ENCODE measurements around the gene SLC6A20. TPM values are rescaled to one million over a fixed set of nuclear protein-coding genes. Genes with fewer than 3 reads are reported as not detected.
A peak's percentile ranks its signal among the peaks of the same experiment; 100 is the strongest.

SLC6A20 gene, protein sequence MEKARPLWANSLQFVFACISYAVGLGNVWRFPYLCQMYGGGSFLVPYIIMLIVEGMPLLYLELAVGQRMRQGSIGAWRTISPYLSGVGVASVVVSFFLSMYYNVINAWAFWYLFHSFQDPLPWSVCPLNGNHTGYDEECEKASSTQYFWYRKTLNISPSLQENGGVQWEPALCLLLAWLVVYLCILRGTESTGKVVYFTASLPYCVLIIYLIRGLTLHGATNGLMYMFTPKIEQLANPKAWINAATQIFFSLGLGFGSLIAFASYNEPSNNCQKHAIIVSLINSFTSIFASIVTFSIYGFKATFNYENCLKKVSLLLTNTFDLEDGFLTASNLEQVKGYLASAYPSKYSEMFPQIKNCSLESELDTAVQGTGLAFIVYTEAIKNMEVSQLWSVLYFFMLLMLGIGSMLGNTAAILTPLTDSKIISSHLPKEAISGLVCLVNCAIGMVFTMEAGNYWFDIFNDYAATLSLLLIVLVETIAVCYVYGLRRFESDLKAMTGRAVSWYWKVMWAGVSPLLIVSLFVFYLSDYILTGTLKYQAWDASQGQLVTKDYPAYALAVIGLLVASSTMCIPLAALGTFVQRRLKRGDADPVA
- not detected in 2 replicates for total RNA-seq (2014; rRNA removed; shearing (Covaris generic))
- not detected in 2 replicates for polyA plus RNA-seq (2015; cell fraction: cytosol; rRNA removed)
- not detected in 2 replicates for polyA plus RNA-seq (2015; cell fraction: nucleus; rRNA removed)

DNA sequence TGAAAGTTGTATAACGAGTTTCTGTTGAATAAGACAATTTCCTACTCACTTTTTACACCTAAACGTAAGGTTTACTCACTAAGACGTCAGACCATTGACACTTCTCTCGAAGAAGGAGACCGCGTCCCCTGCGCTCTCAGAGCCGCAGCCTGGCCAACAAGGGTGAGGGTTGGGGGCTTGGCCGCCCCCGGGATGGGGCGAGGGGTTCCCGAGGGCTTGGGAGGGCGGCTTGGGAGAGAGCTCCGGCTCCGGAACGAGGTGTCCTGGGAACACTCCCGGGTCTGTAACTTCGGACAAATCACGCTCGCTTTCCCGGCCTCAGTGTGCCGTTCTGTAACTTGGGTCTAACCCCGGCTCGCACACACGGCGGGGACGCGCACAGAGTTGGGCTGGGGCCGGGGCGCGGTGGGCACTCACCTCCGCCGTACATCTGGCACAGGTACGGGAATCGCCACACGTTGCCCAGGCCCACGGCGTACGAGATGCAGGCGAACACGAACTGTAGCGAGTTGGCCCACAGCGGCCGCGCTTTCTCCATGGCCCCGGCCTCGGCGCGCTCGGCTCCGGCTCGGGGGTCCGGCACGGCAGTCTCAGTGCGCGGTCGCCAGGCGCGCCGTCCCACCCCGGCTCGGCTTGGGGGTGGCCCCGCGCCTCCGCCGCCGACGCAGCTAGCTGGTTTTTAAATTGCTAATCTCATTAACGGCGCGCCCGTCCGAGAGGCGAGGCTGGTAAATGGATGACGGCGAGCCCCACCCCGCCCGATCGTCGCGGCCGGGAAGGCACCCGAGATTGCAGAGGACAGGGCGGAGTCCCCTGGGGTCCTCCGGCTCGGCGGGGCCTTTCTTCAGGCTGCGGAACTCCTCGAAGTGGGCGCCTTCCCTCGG is at the start of gene SLC6A20:
Gene SLC6A20 (minus strand): TSS at position 655 of the 884 bp plus-strand sequence. CDS start 117 bp downstream, at position 538.
- DNase-seq (ENCODE audit: low read depth) = no peak

DNA sequence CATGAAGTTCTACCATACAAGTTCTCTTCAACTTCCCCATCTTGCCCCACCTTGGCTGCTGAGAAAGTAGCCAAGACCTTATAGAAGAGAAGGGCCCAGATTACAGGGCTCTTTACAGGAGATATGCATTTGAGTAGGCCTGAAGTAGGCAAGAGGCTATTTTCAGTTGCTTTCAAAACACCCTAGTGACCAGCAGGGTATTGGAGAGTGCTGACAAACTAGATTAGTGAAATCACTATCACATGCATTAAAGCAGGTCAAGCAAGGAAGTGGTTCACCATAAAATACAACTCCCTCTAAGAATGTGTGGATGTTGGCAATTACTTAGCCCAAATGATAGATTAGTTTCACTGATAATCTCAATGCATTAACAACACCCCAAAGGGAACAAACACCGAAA is 48.3 kb upstream of the SLC6A20 start:
- DNase-seq (ENCODE audit: low read depth) = no peak

DNA sequence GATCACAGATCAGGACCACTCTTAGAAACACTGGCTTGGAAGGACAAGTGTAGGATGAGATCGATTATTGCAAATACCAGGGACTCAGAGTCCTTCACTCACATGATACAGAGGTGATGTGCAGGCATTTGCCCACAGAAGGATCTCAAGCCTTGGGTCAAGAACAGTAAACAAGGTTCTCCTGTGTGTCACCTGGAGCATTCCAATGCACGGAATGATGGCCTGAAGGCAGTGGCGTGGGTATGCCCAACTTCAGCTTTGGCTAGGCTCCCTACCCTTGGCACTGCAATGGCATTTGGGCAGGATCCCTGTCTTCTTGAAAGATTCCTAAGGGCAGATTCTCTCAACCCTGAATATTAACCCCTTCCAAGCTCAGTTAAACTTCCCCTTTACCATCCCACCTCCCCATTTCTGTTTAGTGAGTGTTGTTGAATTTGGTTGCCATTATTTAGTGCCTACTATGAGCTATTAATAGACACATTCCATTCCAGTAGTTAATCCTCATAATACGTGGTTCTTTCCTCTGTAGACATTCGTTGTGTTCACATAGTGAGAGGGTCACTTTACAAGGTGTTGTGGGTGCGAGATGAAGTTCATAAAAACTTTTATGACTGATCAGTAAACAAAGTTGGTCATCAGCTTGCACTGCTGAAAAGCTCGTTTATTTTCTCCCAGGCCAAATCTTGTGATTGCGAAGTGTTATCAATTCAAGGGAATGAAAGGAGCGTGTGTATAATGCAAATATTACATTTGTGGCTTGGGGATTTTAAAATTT is 46.7 kb upstream of the SLC6A20 start:
- DNase-seq (ENCODE audit: low read depth) = no peak

DNA sequence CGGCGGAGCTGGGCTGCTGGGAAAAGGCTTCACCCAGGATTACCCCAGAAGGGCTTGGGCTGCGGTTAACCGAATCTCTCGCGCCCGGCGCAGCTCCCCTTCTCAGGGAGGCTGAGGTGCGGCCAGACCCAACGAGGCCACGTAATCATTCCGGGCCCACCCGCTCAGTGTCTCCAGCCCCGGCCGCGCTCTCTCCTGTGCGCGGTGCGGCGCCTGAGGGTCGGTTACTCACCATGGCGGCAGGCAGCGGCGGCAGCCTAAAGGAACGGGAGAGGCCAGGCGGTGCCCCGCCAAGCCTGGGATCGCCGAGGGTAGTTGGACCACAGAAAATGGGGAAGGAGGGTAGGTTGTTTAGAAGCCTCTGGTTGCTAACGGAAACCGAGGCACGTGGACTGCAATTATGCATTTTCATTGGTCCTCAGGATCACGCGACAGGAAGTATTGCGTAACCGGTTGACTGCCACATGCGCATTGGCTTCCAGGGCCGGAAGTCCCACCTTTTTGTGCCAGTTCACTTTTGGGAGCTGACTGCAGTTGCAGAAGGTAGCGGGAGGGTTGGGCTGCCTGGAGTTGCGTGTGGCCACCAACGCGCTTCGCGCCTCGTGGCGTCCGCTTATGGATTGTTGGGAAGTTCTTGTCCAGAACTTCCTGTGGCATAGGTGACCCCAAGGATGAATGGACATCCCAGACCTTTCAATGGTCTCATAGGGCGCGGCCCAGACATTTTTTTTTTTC is 45.6 kb upstream of the SLC6A20 start, which contains the start of gene LZTFL1:
Gene LZTFL1 (minus strand): TSS at position 363 of the 735 bp plus-strand sequence. CDS start 128 bp downstream, at position 235.
- DNase-seq (ENCODE audit: low read depth) = peak; percentile 95

DNA sequence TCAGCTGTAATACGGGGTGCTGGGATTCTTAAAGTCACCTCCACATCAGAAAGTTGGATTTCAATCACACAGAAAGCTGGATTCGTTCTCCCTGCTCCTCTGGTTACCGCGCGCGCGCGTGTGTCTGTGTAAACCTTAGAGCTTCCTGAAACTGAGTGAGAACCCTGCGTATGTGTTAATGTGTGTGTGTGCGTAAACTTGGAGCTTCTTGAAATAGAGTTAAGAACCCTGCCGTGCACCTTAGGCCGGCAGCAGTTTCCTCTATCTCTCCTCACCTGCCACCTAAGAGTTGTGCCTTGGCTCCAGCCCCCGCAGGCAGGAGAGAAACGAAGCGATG is 45.1 kb upstream of the SLC6A20 start:
- no peak for DNase-seq (ENCODE audit: low read depth)

DNA sequence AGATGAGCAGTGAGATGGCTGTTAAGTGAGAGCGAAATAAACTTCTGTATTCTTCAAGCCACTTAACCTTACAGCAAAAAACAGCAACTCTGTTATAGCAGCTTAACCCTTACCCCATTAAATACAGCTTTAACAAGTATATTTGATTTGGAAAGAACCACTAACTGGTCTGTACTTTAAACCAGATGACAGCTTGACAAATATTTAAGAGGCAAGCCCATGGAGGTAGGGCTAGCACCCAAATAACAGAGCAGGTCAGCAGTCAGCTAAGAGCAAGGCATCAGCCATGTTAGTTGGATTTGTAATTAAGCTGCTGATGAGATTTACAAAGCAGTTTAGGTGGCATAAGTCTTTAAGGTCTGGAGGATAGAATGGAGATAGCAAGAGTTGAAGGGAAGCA is 42.1 kb upstream of the SLC6A20 start:
- DNase-seq (ENCODE audit: low read depth) = no peak

DNA sequence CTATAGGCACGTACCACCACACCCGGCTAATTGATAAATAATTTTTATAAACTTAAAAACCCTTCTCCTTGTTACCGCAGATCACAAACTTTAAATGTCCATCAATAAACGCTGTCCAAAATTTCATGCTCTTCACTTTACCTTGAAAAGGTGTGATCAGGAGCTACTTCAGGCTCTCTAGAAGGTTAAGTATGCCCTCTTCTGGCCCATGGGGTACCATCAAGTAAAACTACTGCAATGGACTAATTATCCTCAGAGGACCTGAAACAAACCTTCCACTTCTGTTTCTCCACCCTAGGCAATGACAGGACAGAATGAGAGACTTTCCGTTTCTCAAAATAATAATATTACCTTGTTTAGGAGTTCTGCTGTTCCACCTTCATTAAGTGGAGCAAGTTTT is 36.4 kb upstream of the SLC6A20 start:
- no peak for DNase-seq (ENCODE audit: low read depth)

DNA sequence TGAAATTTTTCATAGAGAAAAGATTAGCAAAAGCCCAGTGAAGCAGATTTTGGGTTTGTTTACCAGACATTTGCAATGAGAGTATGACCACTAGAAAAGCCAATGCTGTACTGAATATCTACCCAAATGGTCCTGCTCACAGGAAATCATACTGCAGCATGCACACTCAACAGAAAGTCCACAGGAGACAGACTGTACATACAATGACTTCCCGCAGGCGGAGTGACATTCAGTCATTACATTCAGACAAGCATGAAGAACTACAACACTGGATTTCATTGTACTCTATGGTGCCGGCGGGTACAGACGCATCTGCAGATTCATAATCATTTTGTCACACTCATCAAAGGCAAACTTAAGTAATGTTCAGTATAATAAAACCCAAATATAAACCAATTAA is 33.8 kb upstream of the SLC6A20 start:
- DNase-seq (ENCODE audit: low read depth) = no peak

DNA sequence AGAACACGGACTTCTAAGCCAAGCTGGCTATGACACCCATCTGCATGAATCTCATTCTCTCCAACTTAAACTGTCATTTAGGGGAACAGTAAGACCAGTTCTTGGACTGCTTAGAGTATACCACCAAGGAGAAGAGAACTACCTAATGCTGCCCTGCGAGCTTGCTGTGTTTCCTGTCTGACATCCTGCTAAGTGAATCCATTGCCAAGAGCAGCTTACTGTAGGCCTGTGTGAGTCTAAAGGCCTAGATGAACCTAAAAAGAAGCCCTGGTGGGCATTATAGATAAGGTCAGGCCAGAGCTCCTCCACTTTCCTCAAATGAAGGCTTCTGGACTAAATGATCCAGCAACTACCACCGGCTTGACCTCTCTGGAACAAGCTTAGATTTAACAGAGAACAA is 30.6 kb upstream of the SLC6A20 start:
- no peak for DNase-seq (ENCODE audit: low read depth)

DNA sequence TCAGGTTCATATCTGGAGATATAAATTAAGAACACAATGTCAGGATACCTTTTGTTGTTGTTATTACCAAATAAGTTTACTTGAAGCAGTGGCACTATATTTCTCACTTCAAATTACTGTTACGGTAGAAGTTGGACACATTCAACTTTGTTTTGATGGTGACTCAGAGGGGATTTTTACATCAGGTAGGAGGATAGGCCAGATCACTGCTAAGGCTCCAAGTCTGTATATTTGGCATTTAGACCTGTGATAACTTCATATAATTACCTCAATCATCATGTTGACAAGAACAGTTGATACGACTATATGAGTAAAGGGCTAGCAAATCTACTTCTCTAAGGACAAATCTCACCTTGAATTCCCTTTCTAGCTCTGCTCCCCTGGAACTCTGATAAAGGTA is 30.0 kb upstream of the SLC6A20 start:
- no peak for DNase-seq (ENCODE audit: low read depth)

DNA sequence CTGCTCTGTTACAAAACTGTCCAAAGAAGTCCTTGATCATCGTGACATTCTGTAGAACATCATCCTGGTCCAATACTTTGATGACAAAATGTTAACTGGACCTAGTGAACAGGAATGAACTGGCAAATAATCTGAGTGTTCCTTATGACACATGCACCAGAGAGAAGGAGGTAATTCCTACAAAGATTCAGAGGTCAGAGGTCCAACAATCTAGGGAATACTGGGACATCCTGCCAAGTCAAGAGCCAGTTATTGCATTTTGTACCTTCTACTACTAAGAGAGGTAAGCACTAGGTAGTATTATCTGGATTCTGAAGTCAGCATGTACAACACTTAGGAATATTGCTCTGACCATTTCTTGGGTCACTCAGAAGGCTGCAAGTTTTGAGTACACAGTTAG is 24.8 kb upstream of the SLC6A20 start:
- no peak for DNase-seq (ENCODE audit: low read depth)

DNA sequence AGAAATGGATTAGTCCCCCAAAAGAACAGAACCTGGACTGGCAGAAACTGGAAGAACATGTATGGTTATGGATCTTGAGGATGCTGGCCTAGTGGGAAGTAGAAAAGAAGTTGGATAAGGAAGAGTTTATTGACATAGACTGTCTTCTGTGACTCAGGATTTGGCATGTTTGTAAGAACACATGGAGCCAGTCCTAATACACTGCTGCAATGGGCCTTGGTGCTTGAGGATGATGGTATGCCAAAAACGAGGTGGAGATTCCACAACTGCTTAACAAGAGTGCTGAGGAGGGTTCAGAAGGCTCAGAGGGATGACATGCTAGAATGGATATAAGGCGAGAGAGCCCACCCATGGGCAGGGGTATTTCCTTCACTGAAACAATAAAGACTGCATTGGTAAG is 23.2 kb upstream of the SLC6A20 start:
- no peak for DNase-seq (ENCODE audit: low read depth)

DNA sequence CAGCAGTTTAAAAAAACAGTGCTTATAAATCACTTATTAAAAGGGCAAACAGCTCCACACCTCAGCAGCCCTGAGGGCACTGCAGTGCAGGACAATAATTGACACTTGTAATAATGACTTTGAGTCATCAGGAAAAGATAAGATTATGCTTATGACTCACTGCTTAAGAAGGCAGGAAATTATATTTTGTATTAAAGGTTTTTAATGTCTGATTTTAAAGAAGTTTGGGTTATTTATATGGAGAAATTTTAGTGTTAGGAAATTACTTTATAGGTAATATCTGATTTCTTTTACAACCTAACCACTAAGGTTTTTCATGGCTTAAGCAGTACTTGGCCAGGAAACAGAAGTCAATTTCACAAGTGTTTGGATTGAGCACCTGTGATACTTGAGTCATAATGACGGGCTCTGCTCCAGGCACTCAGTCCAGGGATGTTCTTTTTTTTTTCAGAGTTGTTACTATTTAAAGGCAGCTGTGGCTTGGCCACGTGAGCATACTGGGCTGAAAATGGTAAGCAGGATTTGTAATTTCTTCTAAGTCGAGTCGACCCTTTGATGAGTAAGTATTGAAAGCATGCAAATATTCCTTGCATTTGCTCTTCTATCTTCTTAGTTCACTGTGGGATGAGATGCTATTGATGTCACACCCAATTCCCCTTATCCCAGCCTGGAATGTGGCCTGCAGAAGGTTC is 21.6 kb upstream of the SLC6A20 start:
- peak; percentile 99 for DNase-seq (ENCODE audit: low read depth)

DNA sequence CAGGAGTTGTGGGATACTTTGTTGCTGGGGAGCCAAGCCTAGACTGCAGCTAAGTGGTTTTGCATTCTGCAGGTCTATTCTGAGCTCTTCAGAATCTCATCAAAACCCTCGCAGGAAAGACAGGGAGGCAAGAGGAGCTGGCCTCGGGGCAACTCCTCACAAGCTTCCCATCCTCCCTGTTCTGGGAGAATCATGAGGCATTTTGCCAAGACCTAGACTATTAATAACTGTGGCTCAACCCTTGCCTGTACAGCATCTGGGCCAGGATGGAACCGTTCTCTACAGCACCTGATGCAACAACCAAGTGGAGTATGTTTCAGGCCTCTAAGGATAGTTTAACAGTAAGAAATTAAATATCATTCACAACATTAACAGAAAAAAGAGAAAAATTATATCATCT is 20.2 kb upstream of the SLC6A20 start:
- DNase-seq (ENCODE audit: low read depth) = no peak

DNA sequence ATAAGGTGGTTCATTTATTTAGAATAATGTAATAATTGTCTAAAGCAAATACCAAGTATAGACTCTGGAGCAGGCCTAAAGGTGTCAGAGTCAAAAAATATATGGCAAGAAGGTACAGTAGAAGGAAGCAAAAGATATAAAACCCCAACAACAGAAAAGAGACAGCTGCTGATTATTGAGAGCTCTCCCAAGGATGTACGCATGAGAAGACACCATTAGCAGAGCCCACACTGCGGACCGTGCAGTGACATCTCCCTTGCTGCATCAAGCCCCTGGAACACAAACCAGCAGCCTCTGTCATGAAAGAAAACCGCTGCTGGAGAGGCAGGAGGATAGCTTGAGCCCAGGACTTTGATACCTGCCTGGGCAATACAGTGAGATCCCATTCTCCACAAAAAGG is 18.0 kb upstream of the SLC6A20 start:
- DNase-seq (ENCODE audit: low read depth) = no peak

DNA sequence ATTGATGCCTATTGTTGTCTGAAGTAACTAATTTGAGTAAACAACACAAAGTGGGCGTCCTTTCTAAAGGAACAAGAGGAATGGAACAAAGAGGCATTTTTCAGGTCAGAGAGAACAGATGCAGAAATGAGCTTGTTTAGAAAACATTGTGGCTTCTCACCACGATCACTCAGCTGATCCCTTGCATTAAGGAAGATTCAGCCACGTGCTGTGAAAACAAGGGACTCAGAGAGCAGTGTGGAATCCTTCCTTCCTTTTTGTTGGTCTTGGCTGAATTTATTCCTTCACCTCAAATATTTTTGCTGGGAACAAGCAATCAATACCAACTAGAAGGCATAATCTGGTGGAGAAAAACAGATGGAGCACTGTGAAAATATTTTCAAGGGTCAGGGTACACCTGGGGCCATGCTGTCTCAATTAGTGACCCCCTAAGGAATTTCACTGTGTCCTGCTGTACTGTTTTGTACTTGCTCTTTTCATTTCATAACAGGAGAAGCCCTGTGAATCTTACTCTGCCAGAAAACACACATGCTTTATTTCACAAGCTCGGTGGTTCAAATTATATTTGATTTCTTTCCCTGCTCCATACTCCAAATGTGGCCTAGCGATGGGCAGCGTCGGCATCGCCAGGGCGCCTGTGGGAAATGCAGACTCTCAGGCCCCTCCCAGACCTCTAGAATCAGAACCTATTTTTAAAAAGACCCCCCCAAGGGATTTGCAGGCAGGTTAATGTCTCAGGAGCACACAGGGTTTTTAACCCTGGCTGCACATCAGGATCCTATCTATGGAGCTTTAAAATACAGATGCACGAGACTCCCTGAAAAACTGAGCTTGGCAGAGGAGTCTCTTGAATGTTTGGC is 11.6 kb upstream of the SLC6A20 start:
- DNase-seq (ENCODE audit: low read depth) = no peak

DNA sequence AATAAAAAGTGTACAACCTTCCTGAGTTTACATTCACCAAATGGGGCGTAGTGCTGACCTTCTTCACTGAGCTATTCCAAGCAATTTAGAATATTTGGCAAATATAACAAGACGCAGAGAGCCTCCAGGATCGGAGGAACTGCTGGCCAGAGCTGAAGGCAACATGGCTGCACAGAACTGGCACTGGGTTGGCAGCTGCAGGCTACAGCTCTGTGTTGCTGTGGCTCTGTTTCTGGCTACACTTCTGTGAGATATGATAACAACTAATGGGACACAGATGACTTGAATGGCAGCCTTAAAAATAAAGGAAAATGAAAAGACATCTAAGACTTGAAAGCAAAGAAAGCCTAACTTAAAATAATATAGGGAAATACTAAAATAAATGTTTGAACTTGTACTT is 10.8 kb upstream of the SLC6A20 start:
- DNase-seq (ENCODE audit: low read depth) = no peak

DNA sequence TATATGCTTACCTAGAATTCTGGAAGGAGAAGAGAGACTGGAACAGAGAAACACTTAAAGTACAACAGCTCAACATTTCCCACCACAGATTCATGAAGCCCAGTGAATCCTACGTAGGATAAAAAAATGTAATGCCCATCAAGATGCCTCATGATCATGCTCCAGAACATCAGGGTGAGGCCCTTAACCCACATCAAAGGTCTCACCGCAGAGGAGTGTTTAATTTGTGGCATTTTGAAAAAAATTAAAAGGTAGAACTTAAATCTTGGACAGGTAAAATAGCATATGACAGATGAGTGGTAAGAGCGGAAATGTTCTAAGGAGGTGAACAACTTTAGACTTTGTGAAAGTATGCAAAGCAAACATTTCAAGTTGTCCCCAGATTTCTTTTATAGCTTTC is 9.7 kb upstream of the SLC6A20 start:
- DNase-seq (ENCODE audit: low read depth) = no peak
